Panc1 (cell line): ENCODE results near the gene CFAP157. TPM values are rescaled to one million over a fixed set of nuclear protein-coding genes. Genes with fewer than 3 reads are reported as not detected.

Source experiments
- ATAC-seq: fragments of 200-7000 bp; cut with Tn5 transposase; 2 replicates; pipeline ENCODE4 v1.9.1; 2020; ENCODE audit warnings: mild to moderate bottlenecking, moderate library complexity
- BruUV-seq: library from RNA; stranded (reverse); fragments of 400-500 nt; replicated peaks from 2 replicates; lab custom pipeline; 2021; lab: Mats Ljungman, UMichigan
- CTCF ChIA-PET: fragments of 300-600 bp; sonication (Branson Sonifier 250); formaldehyde crosslinking; loops from one replicate; lab custom pipeline; 2022; ENCODE audit warnings: antibody characterized with exemption; lab: Charles Lee
- POLR2A ChIA-PET: fragments of 300-600 bp; sonication (Branson Sonifier 250); formaldehyde crosslinking; loops from one replicate; lab custom pipeline; 2022; ENCODE audit warnings: antibody characterized with exemption; lab: Charles Lee
- DNase-seq: peaks from one replicate; pipeline ENCODE4 v3.0.0-alpha.2; 2010; ENCODE audit warnings: low read depth, low spot score
- H3K27ac ChIP-seq: 2 replicates; pipeline ENCODE4 v1.5.1; 2011; ENCODE audit warnings: mild to moderate bottlenecking, low read length, inconsistent platforms
- H3K27me3 ChIP-seq: fragments of 200-500 bp; sonication (Bioruptor generic); 2 replicates; pipeline ENCODE4 v1.6.0; 2014; ENCODE audit warnings: low read length, inconsistent platforms; ENCODE audit not compliant: control insufficient read depth, insufficient read depth
- H3K36me3 ChIP-seq: fragments of 200-500 bp; sonication (Bioruptor generic); 2 replicates; pipeline ENCODE4 v1.5.1; 2014; ENCODE audit warnings: inconsistent platforms, mild to moderate bottlenecking, low read length, moderate library complexity; ENCODE audit not compliant: control insufficient read depth, insufficient read depth
- H3K4me1 ChIP-seq: 2 replicates; pipeline ENCODE4 v1.5.1; 2011; ENCODE audit warnings: inconsistent platforms, mild to moderate bottlenecking, low read length, moderate library complexity; ENCODE audit not compliant: control insufficient read depth, insufficient read depth
- H3K4me3 ChIP-seq, 2 experiments: 2 replicates each; pipeline ENCODE4 v1.5.1; 2011 to 2012; ENCODE audit warnings: low read depth in 2 of 2, low read length in 2 of 2, mild to moderate bottlenecking in 2 of 2, inconsistent platforms in 1 of 2, moderate library complexity in 1 of 2
- H3K9me3 ChIP-seq: fragments of 200-500 bp; sonication (Bioruptor generic); 2 replicates; pipeline ENCODE4 v1.5.1; 2014; ENCODE audit warnings: low read depth, mild to moderate bottlenecking, inconsistent platforms, low read length, moderate library complexity; ENCODE audit not compliant: control insufficient read depth, insufficient read depth
- CTCF ChIP-seq: fragments of 450-650 bp; IDR thresholded peaks from 2 replicates; pipeline ENCODE4 v1.5.1; 2017; ENCODE audit warnings: mild to moderate bottlenecking
- POLR2AphosphoS5 ChIP-seq: IDR thresholded peaks from 2 replicates; pipeline ENCODE4 v1.6.1; 2012; ENCODE audit warnings: mild to moderate bottlenecking, low read depth, low read length, moderate library complexity
- REST ChIP-seq, 2 experiments: IDR thresholded peaks; 2 replicates each; pipeline ENCODE4 v1.6.1; 2011 to 2012; ENCODE audit warnings: low read depth in 2 of 2, control low read depth in 1 of 2, low read length in 1 of 2, mild to moderate bottlenecking in 1 of 2, moderate library complexity in 1 of 2; ENCODE audit not compliant: insufficient read depth in 1 of 2
- SIN3A ChIP-seq: IDR thresholded peaks from 2 replicates; pipeline ENCODE4 v1.6.1; 2012; ENCODE audit warnings: low read depth, mild to moderate bottlenecking, low read length, moderate library complexity, borderline replicate concordance; ENCODE audit not compliant: insufficient read depth
- TCF7L2 ChIP-seq: IDR thresholded peaks from 2 replicates; pipeline ENCODE4 v1.6.1; 2011; ENCODE audit warnings: mild to moderate bottlenecking, low read depth, low read length, inconsistent platforms
- in situ Hi-C: cut with HindIII; loops from 2 replicates; pipeline ENCODE4 v1.10.0; 2016; ENCODE audit warnings: low sequenced_read_pairs, low pct_unique_long_range_greater_than_20kb
- intact Hi-C: fragments of 100-400 bp; cut with micrococcal nuclease; formaldehyde crosslinking; loops from one replicate; pipeline ENCODE4 v1.10.0; 2022; ENCODE audit not compliant: unreplicated experiment
- total RNA-seq: library from RNA; stranded (reverse); gene quantifications from one replicate; pipeline ENCODE4 v1.2.1, GENCODE V29; 2021; ENCODE audit not compliant: unreplicated experiment

Gene CFAP157
- total RNA-seq, 1 experiment from 2014 or later: not detected

- POLR2A ChIA-PET: interaction anchor here (0.9 kb wide), 1 partner anchor 11 kb away, joined by 3 read pairs; no protein-coding TSS in a partner anchor
- CTCF ChIA-PET: no interaction called here
- no TSS peak for BruUV-seq
Observed at GRCh38 chr9:127700594-127701255, 6.1 kb upstream of the CFAP157 start.

GRCh38 chr9:127703289-127703946 is 3.4 kb upstream of the CFAP157 start:
- DNase-seq (no peak), ATAC-seq (no peak)
- intact Hi-C loops: no loop called here
- Histone ChIP-seq H3K27ac (no peak overlapping the region), H3K36me3 (no peaks in the 10 kb centered on the region), H3K27me3 (no peaks in the 10 kb centered on the region), H3K9me3 (no peaks in the 10 kb centered on the region), H3K4me1 (no peaks in the 10 kb centered on the region; the same call in 1 of the 2 replicates), H3K4me3 (no peak overlapping the region)
- in situ Hi-C loops: no loop called here
- POLR2A ChIA-PET: no interaction called here
- CTCF ChIA-PET: no interaction called here
- BruUV-seq: no TSS peak
- no peak for TF ChIP-seq SIN3A
- TF ChIP-seq POLR2AphosphoS5: no peak
- no peak for TF ChIP-seq REST (IDR thresholded peaks at IDR 0.05; ENCODE audit: insufficient read depth in 1 of 2, low read depth in 2 of 2, low read length in 1 of 2)
- TF ChIP-seq CTCF: no peak

More at GRCh38 chr9:127700594-127701255, 6.1 kb upstream of the CFAP157 start:
- in situ Hi-C loops (no loop called here), intact Hi-C loops (no loop called here)
- no peak for TF ChIP-seq REST (IDR thresholded peaks at IDR 0.05; ENCODE audit: insufficient read depth in 1 of 2, low read depth in 2 of 2, low read length in 1 of 2)
- TF ChIP-seq CTCF: no peak
- TF ChIP-seq TCF7L2: no peak
- no peak for TF ChIP-seq POLR2AphosphoS5
- no peak for TF ChIP-seq SIN3A
- no peak for ATAC-seq
- DNase-seq: no peak
- H3K27ac ChIP-seq: no peak overlapping the region
- no peaks in the 10 kb centered on the region for H3K9me3 ChIP-seq
- H3K4me3 ChIP-seq: no peak overlapping the region
- H3K27me3 ChIP-seq: no peaks in the 10 kb centered on the region
- H3K4me1 ChIP-seq: no peaks in the 10 kb centered on the region
- no peaks in the 10 kb centered on the region for H3K36me3 ChIP-seq
